Suppressor macrophage (primary cell): Measurements from ENCODE around the gene NAV2.

Experiments used
- DNase-seq, 4 experiments: peaks; one replicate each; pipeline ENCODE4 v3.0.0-alpha.2; 2020 to 2022

Gene NAV2

DNA sequence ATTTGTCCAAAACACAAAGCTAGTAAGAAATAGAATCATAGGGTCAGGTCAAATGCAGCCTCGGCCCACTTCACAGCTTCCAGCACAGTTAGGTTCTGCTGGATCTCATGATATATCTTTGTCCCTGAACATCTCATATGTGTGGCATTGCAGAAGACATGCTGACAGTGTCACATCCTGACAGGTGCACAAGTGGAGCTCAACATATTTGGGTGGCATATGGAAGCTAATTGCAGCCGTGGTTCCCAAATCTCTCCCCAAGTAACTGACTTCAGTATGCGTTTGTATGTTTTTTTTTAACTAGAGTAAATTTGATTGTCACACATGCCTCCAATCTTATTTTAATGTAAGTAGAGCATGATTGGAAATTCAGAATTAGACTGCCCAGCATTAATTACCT lies 33.4 kb downstream of the NAV2 start:
- no peak for DNase-seq

DNA sequence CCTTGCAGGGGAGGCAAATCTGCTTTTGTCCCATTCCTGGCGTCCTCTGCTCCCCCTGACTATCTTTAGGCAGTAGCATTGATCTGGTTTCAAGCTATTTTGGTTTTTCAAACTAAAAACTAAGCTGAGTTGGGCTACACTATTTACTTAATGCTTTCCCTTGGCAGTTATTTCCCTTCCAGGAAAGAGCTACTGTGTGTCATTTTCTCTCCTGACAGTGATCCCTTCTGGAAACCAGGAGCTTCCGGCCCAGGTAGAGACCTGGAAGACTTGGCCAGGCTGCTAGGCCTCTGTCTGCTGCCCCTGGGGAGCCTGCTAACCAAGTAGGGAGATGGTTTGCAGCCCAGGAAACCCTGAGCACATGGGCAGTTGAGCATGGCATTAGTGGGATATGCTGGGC lies 35.0 kb downstream of the NAV2 start:
- no peak for DNase-seq

DNA sequence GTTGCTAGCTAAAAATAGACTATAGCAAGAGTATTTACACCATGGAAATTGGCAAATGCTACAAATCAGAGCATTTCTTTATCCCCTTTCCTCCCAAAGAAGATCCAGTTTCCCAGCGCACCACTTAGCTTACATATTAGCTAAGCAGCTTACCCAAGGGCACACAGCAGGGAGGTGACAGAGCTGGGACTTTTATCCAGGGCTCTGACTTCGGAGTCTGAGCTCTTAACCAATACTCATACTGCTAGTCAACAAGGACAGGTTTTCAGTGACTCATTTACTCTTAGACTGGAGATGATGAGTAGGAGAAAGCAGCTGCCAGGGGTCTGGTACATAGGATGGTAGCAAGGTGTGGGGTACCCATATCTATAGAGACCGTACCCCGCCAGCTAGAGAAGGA lies 38.4 kb downstream of the NAV2 start:
- DNase-seq, result no peak

DNA sequence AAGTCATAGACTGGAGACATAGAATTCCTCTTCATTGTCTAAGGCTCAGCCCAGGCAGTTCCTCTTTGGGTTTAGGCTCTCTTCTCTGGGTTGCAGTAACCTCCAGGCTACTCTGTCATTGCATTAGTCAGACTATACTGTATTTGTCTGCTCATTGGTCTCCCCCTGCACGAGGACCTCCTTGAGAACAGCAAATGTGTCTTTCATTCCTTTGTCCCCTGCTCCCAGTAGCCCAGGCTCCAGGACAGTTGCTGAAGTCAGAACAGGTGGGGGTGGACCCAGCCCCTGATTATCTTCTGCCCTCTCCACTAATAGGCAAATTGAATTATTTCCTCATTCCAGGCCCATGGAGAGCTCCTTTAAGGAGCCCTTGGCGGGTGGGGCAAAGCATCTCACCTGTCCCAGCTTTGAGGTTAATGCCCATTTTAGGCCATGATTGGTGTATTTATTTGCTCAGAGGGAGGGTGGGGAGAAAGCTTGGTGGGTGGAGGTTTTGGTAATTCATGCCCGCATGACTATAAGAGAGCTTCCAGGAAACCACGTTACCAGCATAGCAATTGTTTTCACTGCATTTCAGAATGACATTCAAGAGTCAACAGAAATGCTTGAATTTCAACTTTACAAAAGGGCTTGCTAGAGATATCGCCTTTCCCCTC lies 40.9 kb downstream of the NAV2 start:
- peak in 2 of 4 experiments; percentile 5 to 10 for DNase-seq

DNA sequence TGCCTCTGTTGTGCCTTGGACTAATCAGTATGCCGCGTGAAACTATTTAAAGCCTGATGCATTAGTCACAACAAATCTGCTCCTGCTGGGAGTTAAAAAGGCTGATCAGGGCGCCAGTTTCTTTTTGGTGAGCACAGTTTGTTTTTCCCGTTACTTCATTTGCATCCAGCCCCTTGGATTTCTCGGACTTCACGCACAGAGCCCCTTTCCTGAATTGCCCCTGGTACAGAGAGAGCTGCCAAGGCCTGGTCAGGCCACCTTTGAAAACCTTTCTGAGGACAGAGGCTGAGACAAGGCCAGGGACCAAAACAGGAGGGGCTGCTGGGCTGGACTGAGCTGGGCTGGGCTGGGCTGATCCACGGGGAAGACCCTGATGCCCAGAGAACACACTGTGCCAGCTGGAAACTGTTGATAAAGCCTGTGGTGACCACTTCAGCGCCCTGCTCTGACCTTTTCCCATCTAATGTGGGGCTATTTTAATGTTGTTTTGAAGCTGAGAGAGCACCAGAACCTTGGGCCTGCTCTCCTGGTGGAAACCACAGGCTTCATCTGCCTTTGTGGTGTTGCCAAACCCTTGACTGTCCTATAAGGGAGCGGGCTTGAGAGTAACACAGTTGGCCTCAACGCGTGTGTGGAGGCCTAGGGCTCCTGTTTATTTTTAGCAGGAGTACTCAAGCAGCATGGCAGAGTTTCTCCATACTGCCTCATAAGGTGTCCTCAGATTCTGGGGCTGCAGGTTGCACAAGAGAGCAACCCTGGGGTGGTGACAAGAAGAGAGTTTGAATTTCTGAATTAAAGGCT lies 44.2 kb downstream of the NAV2 start:
- no peak for DNase-seq

DNA sequence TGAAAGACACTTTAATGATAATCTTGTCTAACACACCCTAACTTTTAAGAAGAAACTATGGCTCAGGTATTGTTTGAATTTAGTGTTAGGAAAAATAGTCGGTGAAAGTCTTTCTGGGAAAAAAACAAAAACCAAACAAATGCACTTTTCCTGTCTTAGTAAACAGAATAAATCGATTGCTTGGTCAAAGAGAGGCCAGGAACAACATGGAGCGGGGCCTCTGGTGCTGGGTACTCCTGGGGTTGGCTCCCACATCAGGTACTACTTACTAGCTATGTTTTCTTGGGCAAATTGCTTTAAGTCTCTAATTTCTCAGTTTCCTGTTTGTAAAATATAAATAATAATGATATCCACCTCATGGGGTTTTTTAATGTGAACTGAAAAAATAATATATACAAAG lies 46.8 kb downstream of the NAV2 start:
- no peak for DNase-seq

DNA sequence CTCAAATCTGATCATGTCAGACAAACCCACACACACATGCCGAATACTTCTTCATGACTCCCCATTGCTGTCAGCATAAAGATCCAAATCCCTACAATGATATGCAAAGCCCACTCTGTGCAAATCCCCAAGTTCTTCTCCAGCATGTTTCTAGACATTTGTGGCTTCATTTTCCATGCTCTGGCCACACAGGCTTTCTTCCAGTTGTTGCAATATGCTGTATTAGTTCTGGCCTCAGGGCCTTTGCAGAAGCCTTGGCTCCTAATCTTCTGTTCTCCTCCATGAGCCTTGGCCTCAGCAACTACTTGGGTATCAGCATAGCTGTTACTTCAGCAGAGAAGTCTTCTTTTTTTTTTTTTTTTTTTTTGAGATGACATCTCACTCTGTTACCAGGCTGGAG lies 49.6 kb downstream of the NAV2 start:
- no peak for DNase-seq

DNA sequence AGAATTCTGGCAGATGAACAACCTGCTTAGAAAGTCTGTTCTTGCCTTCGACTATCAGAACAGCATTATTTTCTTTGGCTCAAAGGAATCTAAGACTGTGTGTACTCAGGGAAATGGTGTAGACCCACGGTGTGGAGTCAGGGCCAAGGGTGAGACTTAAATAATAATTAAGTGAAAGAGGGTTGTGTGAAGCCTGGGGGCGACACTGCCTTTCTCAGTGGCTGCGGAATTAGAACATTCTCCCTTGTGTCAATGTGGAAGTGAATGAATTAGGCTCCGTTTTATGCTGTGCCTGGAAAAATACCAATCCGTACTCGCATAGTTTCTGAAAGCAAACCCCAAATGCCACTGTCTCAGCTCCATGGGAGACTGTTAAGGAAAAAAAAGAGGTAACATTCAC lies 50.7 kb downstream of the NAV2 start:
- DNase-seq, result no peak

DNA sequence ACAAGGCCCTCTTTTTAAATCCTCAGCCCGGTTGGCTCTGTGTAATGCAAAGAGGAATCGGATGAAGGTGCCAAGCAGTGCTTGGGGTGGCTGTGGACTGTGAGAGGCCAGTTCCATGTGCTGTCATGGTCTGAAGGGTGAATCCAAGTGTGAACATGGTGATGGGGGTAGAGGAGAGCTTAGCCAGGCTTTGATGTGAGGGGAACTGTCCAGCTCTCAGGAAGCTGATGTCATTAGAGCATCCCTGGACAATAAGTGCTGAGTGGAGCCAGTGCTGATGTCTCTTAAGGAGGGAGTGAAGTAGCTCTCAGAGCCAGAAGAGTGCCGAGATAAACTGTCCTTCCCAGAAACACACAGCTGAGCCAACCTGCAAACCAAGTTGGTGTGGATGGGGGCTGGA lies 53.6 kb downstream of the NAV2 start:
- DNase-seq, result no peak

DNA sequence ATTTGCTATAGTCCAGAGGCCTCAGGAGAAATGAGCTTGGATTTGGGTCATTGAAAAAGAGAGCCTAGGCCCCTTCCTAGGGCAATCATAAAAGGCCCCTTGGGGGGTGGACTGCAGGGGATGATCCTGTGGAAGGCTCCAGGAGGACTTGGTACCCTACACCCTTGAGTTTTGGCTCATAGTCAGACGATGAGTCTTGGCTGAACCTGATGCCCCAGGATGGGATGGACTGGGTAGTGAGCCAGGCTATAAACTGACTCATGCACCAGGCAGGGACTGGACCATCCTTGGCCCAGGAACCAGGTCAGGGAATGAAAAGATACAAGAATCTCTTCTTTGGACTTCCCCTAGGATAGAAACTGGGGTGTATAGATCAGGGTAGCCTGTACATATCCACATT lies 54.2 kb downstream of the NAV2 start:
- DNase-seq, result no peak

DNA sequence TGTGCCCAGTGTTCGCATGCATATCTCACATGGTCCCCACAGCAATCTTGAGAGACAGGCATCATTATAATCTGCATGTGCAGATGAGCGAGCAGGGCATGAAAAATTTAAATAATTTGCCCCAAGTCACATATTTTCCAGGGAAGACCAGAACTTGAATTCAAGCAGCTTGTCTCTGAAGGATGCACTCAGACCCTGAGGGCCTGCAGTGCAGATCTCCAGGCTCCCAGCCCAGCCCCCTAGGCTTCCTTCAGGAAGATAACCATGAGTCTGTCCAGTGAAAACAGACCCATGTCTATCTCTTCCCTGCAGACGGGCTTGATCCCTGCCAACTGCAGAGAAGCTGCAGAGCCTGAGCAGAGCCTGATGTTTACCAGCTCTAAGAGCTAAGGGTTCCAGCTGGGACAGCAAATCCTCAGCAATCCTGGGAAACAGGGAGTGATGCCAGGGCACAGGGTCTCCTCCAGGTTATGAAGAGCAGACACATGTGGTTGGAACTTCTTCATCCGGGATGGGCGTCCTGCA lies 55.1 kb downstream of the NAV2 start:
- DNase-seq, result no peak

DNA sequence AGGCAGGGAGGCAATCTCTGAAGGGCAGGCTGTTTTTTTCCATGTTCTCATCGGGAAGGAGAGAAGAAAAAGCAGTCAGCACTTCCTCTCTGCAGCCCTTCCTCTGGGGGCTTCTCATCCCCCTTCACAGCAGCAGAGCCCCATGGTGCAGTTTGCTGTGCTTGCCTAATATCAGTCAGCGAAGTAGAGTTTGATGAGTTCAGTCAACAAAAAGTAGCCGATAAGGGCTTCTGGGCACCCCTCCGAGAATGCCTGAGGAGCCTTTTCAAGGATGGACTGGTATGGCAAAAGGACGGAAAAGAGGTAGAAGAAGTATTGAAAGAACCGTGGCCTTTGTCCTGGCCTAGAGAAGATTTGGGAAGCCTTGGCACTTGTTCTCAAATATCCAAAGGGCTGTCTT lies 55.6 kb downstream of the NAV2 start:
- DNase-seq, result no peak

DNA sequence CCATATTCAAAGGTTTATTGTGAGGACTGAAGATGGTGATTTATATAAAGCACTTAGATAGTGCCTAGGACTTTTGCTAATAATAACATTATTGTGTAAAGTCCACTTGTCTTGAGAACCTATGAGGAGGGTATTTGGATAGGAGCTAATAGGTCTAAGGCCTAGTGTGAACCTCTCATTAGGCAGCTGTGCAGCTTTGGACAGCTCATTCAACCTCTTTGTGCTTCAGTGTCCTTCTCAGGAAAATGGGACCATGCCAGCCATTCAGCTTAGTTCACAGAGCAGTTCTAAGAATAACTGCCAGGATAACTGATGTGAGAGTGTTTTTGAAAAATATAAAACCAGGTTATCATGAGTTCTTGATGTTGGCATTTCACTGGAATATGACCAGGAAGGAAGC lies 56.2 kb downstream of the NAV2 start:
- no peak for DNase-seq

DNA sequence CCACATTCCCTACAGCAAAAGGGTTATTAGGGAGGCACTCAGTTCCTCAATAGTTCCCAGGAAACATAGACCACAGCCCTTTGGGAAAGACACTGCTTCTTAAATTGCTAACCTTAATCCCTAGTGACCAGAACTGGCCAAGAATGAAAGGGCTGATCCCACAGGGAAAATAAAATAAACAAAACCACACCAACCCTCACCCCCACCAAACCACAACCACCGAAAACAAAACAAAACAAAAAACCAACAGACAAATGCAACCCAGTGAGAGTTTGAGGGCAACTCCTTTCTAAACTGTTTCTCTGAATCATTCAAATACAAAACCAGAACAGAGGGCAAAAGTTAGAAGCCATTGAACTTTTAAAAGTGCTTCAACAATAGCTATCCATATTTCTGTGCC lies 57.2 kb downstream of the NAV2 start:
- no peak for DNase-seq

DNA sequence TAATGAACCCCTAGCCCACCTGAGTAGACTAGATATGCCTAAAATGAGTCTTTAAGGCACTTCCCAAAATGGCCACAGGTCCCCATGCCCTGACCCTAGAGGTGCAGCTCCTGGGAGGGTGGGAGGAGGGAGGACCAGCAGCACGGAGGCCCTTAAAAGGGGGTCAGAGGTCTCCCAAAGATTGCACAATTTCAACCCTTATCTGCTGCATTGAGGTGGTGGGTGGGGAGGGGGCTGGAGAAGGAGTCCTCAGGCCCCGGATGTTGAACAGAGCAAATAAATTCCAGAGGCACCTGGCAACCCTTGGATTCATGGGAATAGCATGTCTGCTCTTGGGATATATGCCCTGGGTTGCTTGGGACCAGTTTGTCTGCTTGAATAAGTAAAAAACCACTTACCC lies 57.6 kb downstream of the NAV2 start:
- DNase-seq, result no peak

DNA sequence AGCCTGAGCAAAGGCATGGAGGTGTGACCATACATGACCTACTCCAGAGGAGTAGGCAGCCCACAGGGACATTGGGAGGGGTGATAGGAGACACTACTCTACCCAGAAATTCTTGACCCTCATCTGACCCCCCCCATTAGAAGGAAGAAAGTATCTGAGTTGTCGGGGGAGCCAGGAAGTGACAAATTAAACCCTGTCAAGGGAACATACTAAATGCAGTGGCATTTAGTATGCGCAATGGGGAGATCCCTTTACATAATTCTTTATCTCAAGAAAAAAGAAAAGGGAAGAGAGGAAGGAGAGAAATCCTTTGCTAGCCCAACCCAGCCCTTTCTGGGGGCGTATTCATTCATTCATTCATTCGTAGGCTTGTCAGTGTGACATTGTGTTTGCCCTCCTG lies 58.8 kb downstream of the NAV2 start:
- DNase-seq, result no peak

DNA sequence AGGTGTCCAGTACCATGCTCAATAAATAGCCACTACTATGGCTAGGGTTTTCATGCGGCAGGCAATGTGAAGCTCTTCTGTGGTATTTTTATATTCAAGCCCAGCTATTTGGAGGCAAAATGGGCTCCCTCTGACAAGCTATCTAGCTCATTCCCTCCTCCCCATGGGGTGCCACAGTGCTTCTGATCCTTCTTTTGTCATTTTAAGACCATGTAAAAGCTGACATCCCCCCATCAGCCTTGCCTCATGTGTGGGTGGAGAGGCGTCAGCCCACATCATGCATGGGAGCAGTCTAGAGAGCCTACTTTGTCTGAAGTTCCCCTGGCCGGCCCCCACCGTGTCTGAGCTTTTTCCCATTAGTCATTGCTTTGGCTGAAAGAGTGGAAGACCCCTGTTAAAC lies 59.8 kb downstream of the NAV2 start:
- DNase-seq, result no peak

DNA sequence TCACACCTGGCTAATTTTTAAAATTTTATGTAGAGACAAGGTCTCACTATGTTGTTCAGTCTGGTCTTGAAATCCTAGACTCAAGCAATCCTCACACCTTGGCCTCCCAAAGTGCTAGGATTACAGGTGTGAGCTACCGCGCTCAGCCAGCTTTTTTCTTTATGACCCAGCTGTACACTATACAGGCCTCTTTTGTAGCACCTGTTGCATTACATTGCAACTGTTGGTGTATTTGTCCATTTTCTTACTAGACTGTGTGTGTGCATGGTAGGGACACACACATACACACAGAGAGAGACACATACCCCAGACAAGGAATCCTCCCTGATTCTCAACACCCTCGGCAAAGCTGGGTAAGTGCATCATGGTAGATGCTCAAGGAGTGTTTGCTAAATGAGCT lies 61.7 kb downstream of the NAV2 start:
- no peak for DNase-seq

DNA sequence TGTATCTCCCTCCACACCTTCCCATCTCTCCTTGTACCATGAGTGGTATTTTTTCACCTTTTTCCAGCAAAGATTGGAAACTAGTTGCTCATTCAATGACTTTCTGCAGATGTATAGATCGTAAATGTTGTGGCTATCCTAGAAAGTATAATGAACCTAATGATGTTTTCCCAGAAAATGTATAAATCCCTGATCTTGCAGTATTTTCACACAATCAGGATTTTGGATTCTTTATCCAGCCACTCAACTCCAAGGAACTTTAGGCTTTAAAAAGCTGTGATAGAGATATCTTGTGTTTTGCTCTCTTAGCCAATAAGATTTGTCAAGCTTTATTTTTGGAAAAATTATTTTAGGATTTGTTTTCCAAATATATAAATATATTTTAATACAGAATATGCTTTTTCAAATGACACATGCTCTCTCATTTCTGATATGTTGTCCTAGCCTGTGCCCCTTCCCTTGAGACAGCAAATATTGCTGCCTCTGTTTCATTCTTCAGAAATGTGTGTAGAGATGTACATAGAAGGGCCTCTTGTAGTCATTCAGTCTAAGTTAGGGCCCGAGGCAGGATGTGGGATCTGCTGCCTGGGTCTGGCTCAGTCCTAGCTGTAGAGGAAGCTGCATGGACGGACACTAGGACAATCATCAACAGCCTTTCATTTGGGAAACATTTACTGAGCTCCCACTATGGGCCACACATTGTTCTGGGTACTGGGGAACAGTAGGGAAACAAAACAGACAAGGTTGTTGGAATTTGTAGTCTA lies 62.4 kb downstream of the NAV2 start:
- no peak for DNase-seq

DNA sequence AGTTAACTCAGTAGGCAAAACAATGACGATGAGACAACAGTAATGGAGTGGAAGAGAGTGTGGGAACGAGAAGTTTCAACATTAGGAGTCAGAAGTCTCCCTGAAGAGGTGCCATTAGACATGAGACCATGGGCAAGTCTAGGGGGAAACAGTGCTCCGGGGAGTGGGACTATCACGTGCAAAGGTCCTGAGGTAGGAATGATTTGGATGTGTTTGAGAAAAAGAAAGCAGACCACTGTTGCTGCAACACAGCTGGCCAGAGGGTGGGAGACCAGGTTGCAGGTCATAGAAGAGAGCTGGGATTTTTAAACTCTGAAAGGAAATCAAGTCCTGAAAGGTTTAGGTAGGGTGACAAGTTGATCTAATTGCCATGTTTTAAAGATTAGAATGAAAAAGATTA lies 63.0 kb downstream of the NAV2 start:
- DNase-seq, result no peak

DNA sequence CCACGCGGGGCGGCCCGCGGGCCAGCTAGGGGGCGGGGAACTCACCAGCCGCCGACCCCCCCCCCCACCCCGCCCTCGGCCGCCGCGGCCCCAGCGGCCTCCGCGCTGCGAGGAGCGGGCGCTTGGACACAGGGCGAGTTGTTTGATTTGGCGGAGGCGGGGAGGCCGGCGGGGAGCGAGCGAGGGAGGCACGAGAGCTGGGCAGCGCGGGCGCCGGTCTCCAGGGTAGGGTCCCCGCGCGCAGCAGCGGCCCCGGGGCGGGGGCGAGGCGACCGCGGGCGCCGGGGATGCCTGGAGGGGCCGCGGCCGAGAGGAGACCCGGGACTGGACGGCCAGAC lies 64.4 kb downstream of the NAV2 start:
- DNase-seq, result no peak

DNA sequence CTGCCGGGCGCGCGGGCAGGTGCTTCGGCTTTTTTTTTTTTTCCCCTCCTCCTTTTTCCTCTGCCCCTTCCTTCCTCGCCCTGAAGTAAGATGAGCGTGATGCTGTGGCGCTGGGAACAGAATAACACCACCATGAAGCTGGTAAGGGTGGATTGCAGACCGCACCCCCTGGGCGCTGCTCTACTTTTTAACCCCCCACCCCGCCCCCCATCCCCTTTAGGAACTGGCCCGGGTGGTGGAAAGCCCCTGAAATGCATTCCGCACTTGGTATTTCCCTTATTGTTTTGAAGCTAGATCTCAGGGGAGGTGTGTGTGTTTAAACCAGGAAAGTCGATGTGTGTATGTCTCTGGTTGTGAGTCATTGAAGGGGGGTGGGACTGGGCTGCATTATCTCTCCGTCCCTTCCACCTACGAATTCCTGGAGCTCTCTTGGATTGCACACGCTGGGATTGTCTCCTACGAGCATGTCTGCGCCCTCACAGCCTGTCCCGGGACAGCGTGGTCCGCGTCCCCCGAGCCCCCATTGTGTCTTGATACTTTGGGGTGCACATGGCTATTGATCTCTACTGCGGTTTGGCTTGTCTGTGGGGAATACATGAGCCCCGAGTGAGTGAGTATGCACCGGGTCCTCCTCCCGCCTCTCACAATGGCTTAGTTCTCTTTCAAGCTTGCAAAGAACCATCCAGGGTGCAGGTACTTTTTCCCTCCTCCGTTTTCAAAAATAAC lies 64.9 kb downstream of the NAV2 start:
- no peak for DNase-seq

DNA sequence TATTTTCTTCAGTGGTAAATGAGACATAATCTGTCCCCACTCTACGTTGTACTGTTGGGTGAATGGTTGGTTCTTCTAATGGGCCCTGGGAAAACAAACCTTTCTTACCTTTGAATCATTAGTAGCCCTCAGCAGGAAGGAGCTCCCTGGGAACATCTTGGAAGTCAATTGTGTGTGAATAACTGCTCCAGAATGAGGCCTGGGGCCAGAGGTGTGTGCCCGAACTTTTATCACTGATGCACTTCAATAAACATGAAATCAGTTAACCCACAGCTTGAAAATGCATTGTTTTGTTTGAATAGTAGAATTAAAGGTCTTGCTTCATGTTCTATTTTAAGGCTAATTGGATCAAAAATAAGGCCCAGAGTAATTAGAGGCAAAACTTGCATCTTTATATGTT lies 67.1 kb downstream of the NAV2 start:
- no peak for DNase-seq
